Measurements from ENCODE around the gene CFHR1. TPM values are rescaled to one million over a fixed set of nuclear protein-coding genes. Genes with fewer than 3 reads are reported as not detected.

CFHR1 gene
- total and polyA plus RNA-seq, 9 donors: 0.30 to 1.5 (median 0.86) TPM; not detected in 3

- intact Hi-C loops (cut with DNase I): no loop called here
- no peak for TF ChIP-seq POLR2A (IDR thresholded peaks at IDR 0.05)
- no peak for TF ChIP-seq EP300 (IDR thresholded peaks at IDR 0.05)
- TF ChIP-seq, protein P1, sequence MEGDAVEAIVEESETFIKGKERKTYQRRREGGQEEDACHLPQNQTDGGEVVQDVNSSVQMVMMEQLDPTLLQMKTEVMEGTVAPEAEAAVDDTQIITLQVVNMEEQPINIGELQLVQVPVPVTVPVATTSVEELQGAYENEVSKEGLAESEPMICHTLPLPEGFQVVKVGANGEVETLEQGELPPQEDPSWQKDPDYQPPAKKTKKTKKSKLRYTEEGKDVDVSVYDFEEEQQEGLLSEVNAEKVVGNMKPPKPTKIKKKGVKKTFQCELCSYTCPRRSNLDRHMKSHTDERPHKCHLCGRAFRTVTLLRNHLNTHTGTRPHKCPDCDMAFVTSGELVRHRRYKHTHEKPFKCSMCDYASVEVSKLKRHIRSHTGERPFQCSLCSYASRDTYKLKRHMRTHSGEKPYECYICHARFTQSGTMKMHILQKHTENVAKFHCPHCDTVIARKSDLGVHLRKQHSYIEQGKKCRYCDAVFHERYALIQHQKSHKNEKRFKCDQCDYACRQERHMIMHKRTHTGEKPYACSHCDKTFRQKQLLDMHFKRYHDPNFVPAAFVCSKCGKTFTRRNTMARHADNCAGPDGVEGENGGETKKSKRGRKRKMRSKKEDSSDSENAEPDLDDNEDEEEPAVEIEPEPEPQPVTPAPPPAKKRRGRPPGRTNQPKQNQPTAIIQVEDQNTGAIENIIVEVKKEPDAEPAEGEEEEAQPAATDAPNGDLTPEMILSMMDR (IDR thresholded peaks at IDR 0.05): no peak
- no peak overlapping the region for H3K27ac ChIP-seq
- H3K36me3 ChIP-seq: no peaks in the 10 kb centered on the region
- H3K4me3 ChIP-seq: no peak overlapping the region
- no peak for DNase-seq
- H3K4me1 ChIP-seq (ENCODE audit: insufficient read depth): no peaks in the 10 kb centered on the region
- no peaks in the 10 kb centered on the region for H3K27me3 ChIP-seq
- H3K9me3 ChIP-seq: no peaks in the 10 kb centered on the region
- 79 to 85% (median 81%) methylated on average over 3 of the region's 3 CpGs for WGBS, 3 donors
Observed at GRCh38 chr1:196858811-196859210, 39.3 kb downstream of the CFHR1 start.

- no peak for DNase-seq
- WGBS, 3 donors: 93 to 100% (median 96%) methylated on average over 1 of the region's 1 CpG
- intact Hi-C loops (cut with DNase I): no loop called here
- Histone ChIP-seq H3K36me3 (no peaks in the 10 kb centered on the region), H3K4me1 (ENCODE audit: insufficient read depth) (no peaks in the 10 kb centered on the region), H3K27ac (no peak overlapping the region), H3K9me3 (no peaks in the 10 kb centered on the region), H3K27me3 (no peaks in the 10 kb centered on the region), H3K4me3 (no peak overlapping the region)
- no peak for TF ChIP-seq POLR2A (IDR thresholded peaks at IDR 0.05)
- TF ChIP-seq EP300 (IDR thresholded peaks at IDR 0.05): no peak
- TF ChIP-seq, protein P1 (IDR thresholded peaks at IDR 0.05): no peak
Observed at GRCh38 chr1:196860323-196860884, 40.9 kb downstream of the CFHR1 start.

- H3K4me1 ChIP-seq (ENCODE audit: insufficient read depth): no peaks in the 10 kb centered on the region
- H3K27me3 ChIP-seq: no peaks in the 10 kb centered on the region
- TF ChIP-seq, protein P1 (IDR thresholded peaks at IDR 0.05): no peak
- TF ChIP-seq EP300 (IDR thresholded peaks at IDR 0.05) (no peak), POLR2A (IDR thresholded peaks at IDR 0.05) (no peak)
- intact Hi-C loops (cut with DNase I): no loop called here
- no peak overlapping the region for H3K4me3 ChIP-seq
- H3K27ac ChIP-seq: no peak overlapping the region
- WGBS, 3 donors: 65 to 75% (median 69%) methylated on average over 2 of the region's 2 CpGs
- no peak for DNase-seq
- no peaks in the 10 kb centered on the region for H3K36me3 ChIP-seq
- H3K9me3 ChIP-seq: no peaks in the 10 kb centered on the region
Observed at GRCh38 chr1:196861429-196861828, 41.9 kb downstream of the CFHR1 start.

- H3K27ac ChIP-seq: no peak overlapping the region
- no peaks in the 10 kb centered on the region for H3K9me3 ChIP-seq
- no peaks in the 10 kb centered on the region for H3K36me3 ChIP-seq
- H3K4me1 ChIP-seq (ENCODE audit: insufficient read depth): no peaks in the 10 kb centered on the region
- 90 to 95% (median 91%) methylated on average over 1 of the region's 1 CpG for WGBS, 3 donors
- H3K27me3 ChIP-seq: no peaks in the 10 kb centered on the region
- H3K4me3 ChIP-seq: no peak overlapping the region
- no peak for DNase-seq
- TF ChIP-seq EP300 (IDR thresholded peaks at IDR 0.05) (no peak), POLR2A (IDR thresholded peaks at IDR 0.05) (no peak)
- TF ChIP-seq, protein P1 (IDR thresholded peaks at IDR 0.05): no peak
- intact Hi-C loops (cut with DNase I): no loop called here
Observed at GRCh38 chr1:196866974-196867373, 47.4 kb downstream of the CFHR1 start.

Data from ovary (tissue), 9 donors.